Left ventricle myocardium inferior (tissue), 1 donor: Measurements from ENCODE around the gene SPTBN4. TPM values are rescaled to one million over a fixed set of nuclear protein-coding genes. Genes with fewer than 3 reads are reported as not detected.

Source experiments
- DNase-seq: peaks from one replicate; pipeline ENCODE4 v3.0.0-alpha.2; 2020
- H3K27ac ChIP-seq: fragments of 200-600 bp; replicated peaks from 2 replicates; pipeline ENCODE4 v1.8.0; 2021
- H3K27me3 ChIP-seq: fragments of 200-600 bp; 2 replicates; pipeline ENCODE4 v1.8.0; 2021; ENCODE audit warnings: low read depth
- H3K36me3 ChIP-seq: fragments of 200-600 bp; 2 replicates; pipeline ENCODE4 v1.8.0; 2021
- H3K4me1 ChIP-seq: fragments of 200-600 bp; 2 replicates; pipeline ENCODE4 v1.8.0; 2021
- H3K4me3 ChIP-seq: fragments of 200-600 bp; 2 replicates; pipeline ENCODE4 v1.8.0; 2021; ENCODE audit warnings: mild to moderate bottlenecking, moderate library complexity
- H3K9me3 ChIP-seq: fragments of 200-600 bp; replicated peaks from 2 replicates; pipeline ENCODE4 v1.8.0; 2021
- CTCF ChIP-seq: fragments of 200-600 bp; IDR thresholded peaks from 2 replicates; pipeline ENCODE4 v1.8.0; 2021; ENCODE audit warnings: antibody characterized with exemption, mild to moderate bottlenecking, borderline replicate concordance
- intact Hi-C: fragments of 100-400 bp; cut with micrococcal nuclease; formaldehyde crosslinking; loops from one replicate; pipeline ENCODE4 v1.11.0; 2022
- total RNA-seq: library from RNA; stranded (reverse); fragmentation: NEBNext Ultra II Directional; extraction: Animal tissue kit (Norgen Biotek cat#: 25700); gene quantifications from one replicate; pipeline ENCODE4 v1.2.1, GENCODE V29; 2021
- donor health status: DM: no; HTN: yes; CAD: no; lungs with severe emphysema.

Gene SPTBN4
- total RNA-seq, 1 donor from 2014 or later, result 6.1 TPM

GRCh38 chr19:40601134-40601974 lies 134.6 kb downstream of the SPTBN4 start, which contains the start of gene LTBP4:
LTBP4 (plus strand) TSS chr19:40601369; CDS start chr19:40601388, 19 bp downstream.
- Histone ChIP-seq H3K4me3 (peak within 1 kb of the TSS; percentile 85), H3K36me3 (no peaks in the 10 kb centered on the region), H3K4me1 (peaks cover 92% of the 10 kb centered on the region), H3K27me3 (peaks cover 22% of the 10 kb centered on the region), H3K9me3 (no peaks in the 10 kb centered on the region), H3K27ac (peak within 1 kb of the TSS; percentile 93)
- TF ChIP-seq CTCF, result peak; percentile 23
- peak; percentile 78 for DNase-seq
- intact Hi-C loops, result no loop called here

- intact Hi-C loops, result no loop called here
- Histone ChIP-seq H3K4me1 (peaks cover 91% of the 10 kb centered on the region), H3K27me3 (peaks cover 5% of the 10 kb centered on the region)
Measured at GRCh38 chr19:40603071-40603388, 136.2 kb downstream of the SPTBN4 start.

GRCh38 chr19:40603389-40604170 lies 136.8 kb downstream of the SPTBN4 start:
- Histone ChIP-seq H3K9me3 (no peaks in the 10 kb centered on the region), H3K4me1 (peaks cover 89% of the 10 kb centered on the region), H3K4me3 (peak overlapping the region; percentile 85), H3K27me3 (no peaks in the 10 kb centered on the region), H3K27ac (peak overlapping the region; percentile 93), H3K36me3 (no peaks in the 10 kb centered on the region)
- intact Hi-C loops, result no loop called here
- peak; percentile 98 for DNase-seq
- TF ChIP-seq CTCF, result no peak

More at GRCh38 chr19:40603071-40603388, 136.2 kb downstream of the SPTBN4 start:
- Histone ChIP-seq H3K27ac (peak overlapping the region; percentile 93), H3K4me3 (peak overlapping the region; percentile 85), H3K36me3 (no peaks in the 10 kb centered on the region), H3K9me3 (no peaks in the 10 kb centered on the region)
- no peak for DNase-seq
- TF ChIP-seq CTCF, result no peak

GRCh38 chr19:40604171-40604646 lies 137.4 kb downstream of the SPTBN4 start:
- peaks cover 86% of the 10 kb centered on the region for H3K4me1 ChIP-seq

More at GRCh38 chr19:40604171-40604646, 137.4 kb downstream of the SPTBN4 start:
- peak; percentile 12 for TF ChIP-seq CTCF
- Histone ChIP-seq H3K36me3 (no peaks in the 10 kb centered on the region), H3K9me3 (no peaks in the 10 kb centered on the region), H3K4me3 (peak overlapping the region; percentile 85), H3K27ac (peak overlapping the region; percentile 93), H3K27me3 (no peaks in the 10 kb centered on the region)
- DNase-seq, result no peak
- intact Hi-C loops, result no loop called here
